Panc1 (cell line): ENCODE results near the gene SREK1IP1. TPM values are rescaled to one million over a fixed set of nuclear protein-coding genes. Genes with fewer than 3 reads are reported as not detected.

Experiments used
- ATAC-seq: fragments of 200-7000 bp; cut with Tn5 transposase; 2 replicates; pipeline ENCODE4 v1.9.1; 2020; ENCODE audit warnings: mild to moderate bottlenecking, moderate library complexity
- BruUV-seq: library from RNA; stranded (reverse); fragments of 400-500 nt; replicated peaks from 2 replicates; lab custom pipeline; 2021; lab: Mats Ljungman, UMichigan
- CTCF ChIA-PET: fragments of 300-600 bp; sonication (Branson Sonifier 250); formaldehyde crosslinking; loops from one replicate; lab custom pipeline; 2022; ENCODE audit warnings: antibody characterized with exemption; lab: Charles Lee
- POLR2A ChIA-PET: fragments of 300-600 bp; sonication (Branson Sonifier 250); formaldehyde crosslinking; loops from one replicate; lab custom pipeline; 2022; ENCODE audit warnings: antibody characterized with exemption; lab: Charles Lee
- DNase-seq: peaks from one replicate; pipeline ENCODE4 v3.0.0-alpha.2; 2010; ENCODE audit warnings: low read depth, low spot score
- H3K27ac ChIP-seq: 2 replicates; pipeline ENCODE4 v1.5.1; 2011; ENCODE audit warnings: mild to moderate bottlenecking, low read length, inconsistent platforms
- H3K27me3 ChIP-seq: fragments of 200-500 bp; sonication (Bioruptor generic); 2 replicates; pipeline ENCODE4 v1.6.0; 2014; ENCODE audit warnings: low read length, inconsistent platforms; ENCODE audit not compliant: control insufficient read depth, insufficient read depth
- H3K36me3 ChIP-seq: fragments of 200-500 bp; sonication (Bioruptor generic); 2 replicates; pipeline ENCODE4 v1.5.1; 2014; ENCODE audit warnings: inconsistent platforms, mild to moderate bottlenecking, low read length, moderate library complexity; ENCODE audit not compliant: control insufficient read depth, insufficient read depth
- H3K4me1 ChIP-seq: 2 replicates; pipeline ENCODE4 v1.5.1; 2011; ENCODE audit warnings: inconsistent platforms, mild to moderate bottlenecking, low read length, moderate library complexity; ENCODE audit not compliant: control insufficient read depth, insufficient read depth
- H3K4me3 ChIP-seq, 2 experiments: 2 replicates each; pipeline ENCODE4 v1.5.1; 2011 to 2012; ENCODE audit warnings: low read depth in 2 of 2, low read length in 2 of 2, mild to moderate bottlenecking in 2 of 2, inconsistent platforms in 1 of 2, moderate library complexity in 1 of 2
- H3K9me3 ChIP-seq: fragments of 200-500 bp; sonication (Bioruptor generic); 2 replicates; pipeline ENCODE4 v1.5.1; 2014; ENCODE audit warnings: low read depth, mild to moderate bottlenecking, inconsistent platforms, low read length, moderate library complexity; ENCODE audit not compliant: control insufficient read depth, insufficient read depth
- POLR2AphosphoS5 ChIP-seq: IDR thresholded peaks from 2 replicates; pipeline ENCODE4 v1.6.1; 2012; ENCODE audit warnings: mild to moderate bottlenecking, low read depth, low read length, moderate library complexity
- REST ChIP-seq, 2 experiments: IDR thresholded peaks; 2 replicates each; pipeline ENCODE4 v1.6.1; 2011 to 2012; ENCODE audit warnings: low read depth in 2 of 2, control low read depth in 1 of 2, low read length in 1 of 2, mild to moderate bottlenecking in 1 of 2, moderate library complexity in 1 of 2; ENCODE audit not compliant: insufficient read depth in 1 of 2
- SIN3A ChIP-seq: IDR thresholded peaks from 2 replicates; pipeline ENCODE4 v1.6.1; 2012; ENCODE audit warnings: low read depth, mild to moderate bottlenecking, low read length, moderate library complexity, borderline replicate concordance; ENCODE audit not compliant: insufficient read depth
- TCF7L2 ChIP-seq: IDR thresholded peaks from 2 replicates; pipeline ENCODE4 v1.6.1; 2011; ENCODE audit warnings: mild to moderate bottlenecking, low read depth, low read length, inconsistent platforms
- in situ Hi-C: cut with HindIII; loops from 2 replicates; pipeline ENCODE4 v1.10.0; 2016; ENCODE audit warnings: low sequenced_read_pairs, low pct_unique_long_range_greater_than_20kb
- intact Hi-C: fragments of 100-400 bp; cut with micrococcal nuclease; formaldehyde crosslinking; loops from one replicate; pipeline ENCODE4 v1.10.0; 2022; ENCODE audit not compliant: unreplicated experiment
- total RNA-seq: library from RNA; stranded (reverse); gene quantifications from one replicate; pipeline ENCODE4 v1.2.1, GENCODE V29; 2021; ENCODE audit not compliant: unreplicated experiment
- TF ChIP-seq, protein P1 (sequence below): fragments of 450-650 bp; IDR thresholded peaks from 2 replicates; pipeline ENCODE4 v1.5.1; 2017; ENCODE audit warnings: mild to moderate bottlenecking

Gene SREK1IP1
- total RNA-seq, 1 experiment from 2014 or later, result 13.3 TPM

- intact Hi-C loops, result no loop called here
- peaks cover 9% of the 10 kb centered on the region for H3K36me3 ChIP-seq
- H3K9me3 ChIP-seq, result no peaks in the 10 kb centered on the region
- TF ChIP-seq POLR2AphosphoS5 (no peak), SIN3A (no peak), REST (IDR thresholded peaks at IDR 0.05; ENCODE audit: insufficient read depth in 1 of 2, low read depth in 2 of 2, low read length in 1 of 2) (no peak), TCF7L2 (no peak)
- TF ChIP-seq, protein P1, sequence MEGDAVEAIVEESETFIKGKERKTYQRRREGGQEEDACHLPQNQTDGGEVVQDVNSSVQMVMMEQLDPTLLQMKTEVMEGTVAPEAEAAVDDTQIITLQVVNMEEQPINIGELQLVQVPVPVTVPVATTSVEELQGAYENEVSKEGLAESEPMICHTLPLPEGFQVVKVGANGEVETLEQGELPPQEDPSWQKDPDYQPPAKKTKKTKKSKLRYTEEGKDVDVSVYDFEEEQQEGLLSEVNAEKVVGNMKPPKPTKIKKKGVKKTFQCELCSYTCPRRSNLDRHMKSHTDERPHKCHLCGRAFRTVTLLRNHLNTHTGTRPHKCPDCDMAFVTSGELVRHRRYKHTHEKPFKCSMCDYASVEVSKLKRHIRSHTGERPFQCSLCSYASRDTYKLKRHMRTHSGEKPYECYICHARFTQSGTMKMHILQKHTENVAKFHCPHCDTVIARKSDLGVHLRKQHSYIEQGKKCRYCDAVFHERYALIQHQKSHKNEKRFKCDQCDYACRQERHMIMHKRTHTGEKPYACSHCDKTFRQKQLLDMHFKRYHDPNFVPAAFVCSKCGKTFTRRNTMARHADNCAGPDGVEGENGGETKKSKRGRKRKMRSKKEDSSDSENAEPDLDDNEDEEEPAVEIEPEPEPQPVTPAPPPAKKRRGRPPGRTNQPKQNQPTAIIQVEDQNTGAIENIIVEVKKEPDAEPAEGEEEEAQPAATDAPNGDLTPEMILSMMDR, result no peak
- peaks cover 8% of the 10 kb centered on the region; the same call in 1 of the 2 replicates for H3K4me1 ChIP-seq
- no peaks in the 10 kb centered on the region for H3K27me3 ChIP-seq
- DNase-seq, result no peak
- in situ Hi-C loops, result no loop called here
- H3K4me3 ChIP-seq, result no peak overlapping the region
- no peak overlapping the region for H3K27ac ChIP-seq
- POLR2A ChIA-PET, result no interaction called here
- no TSS peak for BruUV-seq
- ATAC-seq, result no peak
- CTCF ChIA-PET, result interaction anchor here (0.7 kb wide), 1 partner anchor 729 kb away, joined by 5 read pairs; no protein-coding TSS in a partner anchor
Observed at GRCh38 chr5:64773533-64773932, 5.0 kb upstream of the SREK1IP1 start.

DNA sequence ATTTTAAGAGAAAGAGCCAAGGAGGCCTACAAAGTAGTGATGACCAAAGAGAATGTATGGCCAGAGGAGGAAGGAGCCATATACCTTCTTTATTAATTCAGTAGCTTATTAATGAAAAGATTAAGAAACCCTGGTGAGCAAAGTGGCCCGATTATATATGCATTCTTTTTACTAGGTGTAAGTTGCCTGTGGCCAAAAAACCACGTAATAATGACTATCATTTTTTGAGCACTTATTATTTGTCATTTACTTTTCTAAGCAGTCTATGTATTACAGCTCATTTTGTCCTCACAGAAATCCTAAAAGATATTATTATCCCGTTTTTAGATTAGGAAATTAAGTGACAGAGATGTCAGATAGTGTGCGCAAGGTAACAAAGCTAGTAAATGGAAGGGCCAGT lies 3.2 kb upstream of the SREK1IP1 start:
- ATAC-seq, result no peak
- H3K9me3 ChIP-seq, result no peaks in the 10 kb centered on the region
- no peak overlapping the region for H3K4me3 ChIP-seq
- intact Hi-C loops, result no loop called here
- peaks cover 15% of the 10 kb centered on the region for H3K4me1 ChIP-seq
- in situ Hi-C loops, result no loop called here
- ChIA-PET POLR2A (no interaction called here), CTCF (no interaction called here)
- no peak for DNase-seq
- H3K27me3 ChIP-seq, result no peaks in the 10 kb centered on the region
- BruUV-seq, result no TSS peak
- H3K27ac ChIP-seq, result no peak overlapping the region
- peaks cover 9% of the 10 kb centered on the region for H3K36me3 ChIP-seq
- TF ChIP-seq REST (IDR thresholded peaks at IDR 0.05; ENCODE audit: insufficient read depth in 1 of 2, low read depth in 2 of 2, low read length in 1 of 2) (no peak), POLR2AphosphoS5 (no peak), TCF7L2 (no peak), SIN3A (no peak)
- TF ChIP-seq, protein P1, result no peak
